Ovary (tissue), 9 donors: ENCODE data around the gene EFCAB6. TPM values are rescaled to one million over a fixed set of nuclear protein-coding genes. Genes with fewer than 3 reads are reported as not detected.

Experiments
- DNase-seq, 5 donors: peaks; one replicate each; pipeline ENCODE4 v3.0.0-alpha.2; 2019 to 2020
- H3K27ac ChIP-seq, 2 donors: fragments of 200-600 bp; one replicate each; pipeline versions ENCODE4 v1.5.1 to v1.8.0; 2019 to 2022
- H3K27me3 ChIP-seq: fragments of 200-600 bp; one replicate; pipeline ENCODE4 v1.8.0; 2022
- H3K36me3 ChIP-seq: fragments of 200-600 bp; sonication (generic); one replicate; pipeline ENCODE4 v1.5.1; 2019
- H3K4me1 ChIP-seq: one replicate; pipeline ENCODE4 v1.8.1; 2013; ENCODE audit warnings: mild to moderate bottlenecking, moderate library complexity; ENCODE audit not compliant: insufficient read depth
- H3K4me3 ChIP-seq: fragments of 200-600 bp; sonication (generic); one replicate; pipeline ENCODE4 v1.5.1; 2017
- H3K9me3 ChIP-seq, 2 donors: fragments of 200-600 bp in 1 of 2; sonication (generic) in 1 of 2; one replicate each; pipeline versions ENCODE4 v1.5.1 to v1.8.1; 2013 to 2019; ENCODE audit warnings: mild to moderate bottlenecking in 1 of 2, moderate library complexity in 1 of 2
- EP300 ChIP-seq: sonication (generic); formaldehyde crosslinking; IDR thresholded peaks from one replicate; pipeline ENCODE4 v1.6.1; 2017; ENCODE audit warnings: antibody characterized with exemption
- POLR2A ChIP-seq: fragments of 450-650 bp; IDR thresholded peaks from one replicate; pipeline ENCODE4 v1.6.1; 2017; ENCODE audit warnings: antibody characterized with exemption, mild to moderate bottlenecking, moderate library complexity
- WGBS, 3 donors: extraction: QIAGEN DNeasy Blood & Tissue Kit in 1 of 3; methylation state at CpG; one replicate each; pipeline versions ENCODE4 v1.1.5 to v1.1.7; 2013 to 2017; 5-methylcytosine and 5-hydroxymethylcytosine counted together
- intact Hi-C, 4 donors: fragments of 100-400 bp; cut with DNase I; formaldehyde crosslinking; loops; one replicate each; pipeline versions ENCODE4 v1.11.0 to v1.15.1; 2022 to 2023
- polyA plus RNA-seq, 2 donors: library from polyadenylated mRNA; stranded (reverse); fragments of 200-250 nt in 1 of 2; fragments of 350-450 nt in 1 of 2; fragmentation: Illumina TruSeq in 1 of 2; extraction: RNeasy Lipid Tissue Mini Kit (QIAGEN cat#74804) in 1 of 2; gene quantifications; one replicate each; pipeline ENCODE4 v1.2.3, GENCODE V29; 2013 to 2014
- total RNA-seq, 7 donors: library from RNA; depleted of rRNA in 2 of 7; stranded (reverse); fragments of >200 nt in 2 of 7; fragmentation: NEBNext Ultra II Directional in 3 of 7; extraction: Animal tissue kit (Norgen Biotek cat#: 25700) in 3 of 7; gene quantifications; one replicate each; pipeline versions ENCODE4 v1.1.0 to v1.2.4, GENCODE V29; 2016 to 2023
- TF ChIP-seq, protein P1 (sequence below), 3 donors: fragments of 450-650 bp in 2 of 3; fragments of 200-600 bp in 1 of 3; IDR thresholded peaks; one replicate each; pipeline versions ENCODE4 v1.5.1 to v1.8.0; 2016 to 2022; ENCODE audit warnings: antibody characterized with exemption in 3 of 3, mild to moderate bottlenecking in 1 of 3
- donor health status: DM: no; HTN: no; CAD: no; lungs with moderate emphysema.
- donor health status: DM: no; HTN: no; CAD: no.
- donor health status: Bipolar disorder and iron deficiency.
- donor health status: DM: yes; HTN: yes; CAD: no.
- donor health status: DM: no; HTN: no; CAD: no.
- donor health status: DM: yes; HTN: yes; CAD: no.

The EFCAB6 gene
- total and polyA plus RNA-seq, 9 donors, result 1.00 to 17.5 (median 6.7) TPM

DNA sequence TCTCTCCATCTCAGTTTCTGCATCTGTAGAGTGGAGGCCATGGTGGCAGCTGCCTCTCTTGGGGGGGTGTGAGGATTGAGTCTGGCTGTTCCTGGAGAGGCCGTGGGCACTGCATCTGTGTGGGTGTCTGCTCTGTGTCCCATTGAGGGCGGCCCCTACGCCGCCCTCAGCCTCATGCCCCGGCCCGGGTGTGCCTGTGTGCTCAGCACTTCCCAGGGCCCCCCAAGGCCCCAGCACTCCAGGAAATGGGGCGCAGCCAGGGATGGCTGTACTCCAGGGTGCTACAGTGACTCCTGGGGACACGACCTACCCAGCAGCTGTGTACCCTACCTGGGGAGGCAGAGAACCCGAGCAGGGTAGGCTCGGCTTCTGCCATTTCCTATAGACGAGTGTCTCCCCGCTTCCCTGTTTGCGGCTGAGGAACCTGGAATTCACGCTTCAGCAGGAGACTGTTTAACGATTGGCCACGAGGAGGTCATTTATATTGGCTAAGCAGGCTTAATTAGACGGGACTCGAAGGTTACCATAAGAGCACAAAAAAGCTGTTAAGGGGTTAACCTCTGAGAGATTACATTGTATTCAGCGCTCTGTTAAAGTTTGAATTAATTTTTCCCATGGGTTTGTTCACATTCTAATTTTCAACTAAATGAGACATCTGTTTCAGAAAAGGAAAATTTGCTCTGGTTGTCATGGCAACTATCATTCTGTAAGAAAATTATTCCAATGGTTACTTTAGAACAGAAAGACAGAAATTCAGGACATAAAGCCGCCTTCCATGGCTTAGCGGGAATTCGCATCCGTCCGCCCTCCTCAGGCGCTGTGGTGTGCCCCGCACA, 323.9 kb downstream of the EFCAB6 start:
- no peaks in the 10 kb centered on the region for H3K36me3 ChIP-seq
- no peak for DNase-seq
- no peaks in the 10 kb centered on the region for H3K9me3 ChIP-seq
- TF ChIP-seq POLR2A (no peak), EP300 (no peak)
- TF ChIP-seq, protein P1, sequence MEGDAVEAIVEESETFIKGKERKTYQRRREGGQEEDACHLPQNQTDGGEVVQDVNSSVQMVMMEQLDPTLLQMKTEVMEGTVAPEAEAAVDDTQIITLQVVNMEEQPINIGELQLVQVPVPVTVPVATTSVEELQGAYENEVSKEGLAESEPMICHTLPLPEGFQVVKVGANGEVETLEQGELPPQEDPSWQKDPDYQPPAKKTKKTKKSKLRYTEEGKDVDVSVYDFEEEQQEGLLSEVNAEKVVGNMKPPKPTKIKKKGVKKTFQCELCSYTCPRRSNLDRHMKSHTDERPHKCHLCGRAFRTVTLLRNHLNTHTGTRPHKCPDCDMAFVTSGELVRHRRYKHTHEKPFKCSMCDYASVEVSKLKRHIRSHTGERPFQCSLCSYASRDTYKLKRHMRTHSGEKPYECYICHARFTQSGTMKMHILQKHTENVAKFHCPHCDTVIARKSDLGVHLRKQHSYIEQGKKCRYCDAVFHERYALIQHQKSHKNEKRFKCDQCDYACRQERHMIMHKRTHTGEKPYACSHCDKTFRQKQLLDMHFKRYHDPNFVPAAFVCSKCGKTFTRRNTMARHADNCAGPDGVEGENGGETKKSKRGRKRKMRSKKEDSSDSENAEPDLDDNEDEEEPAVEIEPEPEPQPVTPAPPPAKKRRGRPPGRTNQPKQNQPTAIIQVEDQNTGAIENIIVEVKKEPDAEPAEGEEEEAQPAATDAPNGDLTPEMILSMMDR (IDR thresholded peaks at IDR 0.05), result no peak
- no peak overlapping the region for H3K27ac ChIP-seq
- intact Hi-C loops, result no loop called here
- 22 to 27% (median 22%) methylated on average over 26 of the region's 26 CpGs for WGBS, 3 donors
- no peaks in the 10 kb centered on the region for H3K27me3 ChIP-seq
- H3K4me3 ChIP-seq, result no peak overlapping the region
- peaks cover 3% of the 10 kb centered on the region for H3K4me1 ChIP-seq

DNA sequence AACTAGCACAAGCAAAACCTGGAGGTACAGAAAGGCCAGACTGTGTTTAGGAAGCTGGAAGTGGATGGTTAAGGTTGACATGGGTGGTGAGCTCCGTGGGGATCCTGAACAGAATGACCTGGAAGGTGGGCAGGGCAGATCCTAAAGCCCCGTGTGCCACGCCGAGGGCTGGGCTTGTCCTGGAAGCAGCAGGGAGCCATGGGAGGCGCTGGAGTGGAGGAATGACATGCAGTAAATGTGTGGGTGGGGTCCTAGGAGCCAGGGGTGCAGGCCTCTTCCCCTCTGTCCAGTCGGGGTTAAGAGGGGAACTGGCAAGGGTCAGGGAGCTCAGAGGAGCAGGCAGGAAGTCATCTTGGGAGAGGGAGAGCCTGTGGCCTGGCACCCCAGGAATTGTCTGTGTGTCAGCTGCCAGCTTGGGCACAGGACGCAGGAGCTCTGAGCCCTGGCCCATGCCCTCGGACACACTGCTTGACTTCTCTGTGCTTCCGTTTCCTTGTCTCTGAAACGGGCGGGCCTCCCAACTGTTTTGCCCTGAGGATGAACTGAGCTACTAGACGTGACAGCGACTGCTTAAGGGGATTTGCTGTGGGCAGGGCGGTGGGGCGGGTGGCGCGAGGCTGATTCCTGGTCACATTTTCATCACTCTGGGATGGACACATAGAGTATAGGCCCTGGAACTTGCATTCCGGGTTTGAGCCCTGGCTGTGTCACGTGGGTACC, 324.6 kb downstream of the EFCAB6 start:
- TF ChIP-seq POLR2A (no peak), EP300 (no peak)
- TF ChIP-seq, protein P1 (IDR thresholded peaks at IDR 0.05), result no peak
- no peak for DNase-seq
- H3K27ac ChIP-seq, result no peak overlapping the region
- 78 to 87% (median 79%) methylated on average over 19 of the region's 19 CpGs for WGBS, 3 donors
- no peaks in the 10 kb centered on the region for H3K9me3 ChIP-seq
- H3K4me1 ChIP-seq, result peaks cover 4% of the 10 kb centered on the region
- intact Hi-C loops, result no loop called here
- no peaks in the 10 kb centered on the region for H3K36me3 ChIP-seq
- H3K4me3 ChIP-seq, result no peak overlapping the region
- H3K27me3 ChIP-seq, result no peaks in the 10 kb centered on the region

DNA sequence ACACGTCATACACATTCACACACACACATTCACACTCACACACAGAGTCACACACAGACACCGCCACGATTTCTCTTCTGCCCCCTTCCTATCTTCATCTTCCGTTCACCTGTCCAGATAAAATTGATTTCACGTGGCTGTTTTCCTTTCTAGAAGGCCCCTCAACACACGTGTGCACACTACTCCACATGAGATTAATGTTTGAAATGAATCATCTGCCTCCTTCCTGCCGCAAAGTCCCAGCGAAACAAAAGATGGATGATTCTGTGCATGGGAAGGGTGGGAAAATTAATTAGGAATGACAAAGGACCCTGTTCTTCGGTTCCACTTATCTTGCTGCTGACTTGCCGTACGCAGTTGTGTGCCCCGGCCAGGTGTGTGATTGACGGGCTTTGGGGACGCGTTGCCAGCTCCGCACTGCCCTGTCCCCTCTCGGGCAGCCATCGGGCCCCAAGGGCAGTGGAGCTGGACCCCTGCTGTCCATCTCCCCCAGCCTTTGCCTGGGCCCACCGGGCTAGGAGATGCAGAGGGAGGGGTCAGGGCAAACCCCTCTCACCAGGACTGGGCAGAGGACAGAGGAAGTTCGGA, 326.5 kb downstream of the EFCAB6 start:
- H3K4me3 ChIP-seq, result no peak overlapping the region
- TF ChIP-seq EP300 (no peak), POLR2A (no peak)
- TF ChIP-seq, protein P1 (IDR thresholded peaks at IDR 0.05), result no peak
- no peaks in the 10 kb centered on the region for H3K36me3 ChIP-seq
- H3K27me3 ChIP-seq, result no peaks in the 10 kb centered on the region
- no peak overlapping the region for H3K27ac ChIP-seq
- intact Hi-C loops, result no loop called here
- WGBS, 3 donors, result 82 to 90% (median 83%) methylated on average over 20 of the region's 20 CpGs
- no peaks in the 10 kb centered on the region for H3K9me3 ChIP-seq
- H3K4me1 ChIP-seq, result peaks cover 9% of the 10 kb centered on the region
- DNase-seq, result no peak

- no peak for DNase-seq
- intact Hi-C loops, result no loop called here
- 87 to 95% (median 89%) methylated on average over 7 to 8 of the region's 8 CpGs for WGBS, 3 donors
- H3K4me1 ChIP-seq, result peaks cover 9% of the 10 kb centered on the region
- no peak overlapping the region for H3K27ac ChIP-seq
- TF ChIP-seq, protein P1 (IDR thresholded peaks at IDR 0.05), result no peak
- TF ChIP-seq POLR2A (no peak), EP300 (no peak)
- H3K4me3 ChIP-seq, result no peak overlapping the region
- H3K9me3 ChIP-seq, result no peaks in the 10 kb centered on the region
- H3K36me3 ChIP-seq, result no peaks in the 10 kb centered on the region
- no peaks in the 10 kb centered on the region for H3K27me3 ChIP-seq
Measured at GRCh38 chr22:43484227-43484626, 327.9 kb downstream of the EFCAB6 start.
